ENCODE measurements around the gene XPNPEP1.

Gene XPNPEP1

DNA sequence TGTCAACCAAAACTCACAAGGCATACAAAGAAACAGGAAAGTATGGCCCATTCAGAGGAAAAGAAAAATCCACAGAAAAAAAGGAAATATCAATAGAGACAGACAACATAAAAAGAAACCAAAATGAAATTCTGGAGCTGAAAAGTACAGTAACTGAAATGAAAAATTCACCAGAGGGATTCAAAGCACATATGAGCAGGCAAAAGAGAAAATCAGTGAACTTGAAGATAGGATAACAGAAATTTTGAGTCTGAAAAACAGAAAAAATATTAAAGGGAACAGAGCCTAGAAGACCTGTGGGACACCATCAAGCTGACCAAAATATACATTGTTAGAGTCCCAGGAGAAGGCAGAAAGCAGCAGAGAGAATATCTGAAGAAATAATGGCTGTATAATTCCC, 60.6 kb downstream of the XPNPEP1 start:
- DNase-seq (ENCODE audit: low read depth): no peak

DNA sequence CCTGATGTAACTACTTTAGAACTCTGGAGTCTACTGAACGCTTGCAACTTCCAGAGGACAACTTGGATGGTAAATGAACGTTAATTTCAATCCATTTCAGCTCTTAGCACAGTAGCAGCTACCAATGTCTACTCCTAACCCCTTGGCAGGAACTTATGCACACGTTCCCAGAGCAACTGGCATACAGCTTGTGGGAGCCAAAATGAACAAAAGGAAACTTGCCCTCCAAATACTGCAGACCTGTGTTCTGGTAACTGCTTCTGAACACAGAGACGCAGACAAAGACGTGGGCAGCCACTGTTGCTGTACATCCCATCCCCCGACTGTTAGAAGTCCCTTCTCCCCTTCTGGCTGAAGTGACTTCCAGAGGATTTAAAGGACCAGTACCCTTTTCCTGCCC, 61.3 kb downstream of the XPNPEP1 start:
- DNase-seq (ENCODE audit: low read depth): no peak

DNA sequence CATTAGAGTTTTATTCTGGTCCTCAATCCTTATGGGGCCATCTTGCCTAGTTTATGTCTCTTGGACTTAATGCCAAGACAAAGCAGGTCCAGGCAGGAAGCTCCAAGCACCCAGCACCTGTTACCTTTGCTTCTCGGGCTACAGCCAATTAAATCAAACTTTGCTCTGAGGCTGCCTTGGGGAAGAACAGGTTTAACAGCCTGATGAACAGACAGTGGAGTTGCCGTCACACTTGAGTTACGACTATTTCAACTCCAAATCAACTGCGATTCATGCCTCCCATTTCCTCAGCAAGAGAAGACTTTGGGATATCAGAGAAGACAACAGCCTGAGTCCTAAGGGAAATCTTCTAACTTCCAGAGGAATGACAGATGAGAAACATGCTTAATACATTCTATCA, 62.2 kb downstream of the XPNPEP1 start:
- no peak for DNase-seq (ENCODE audit: low read depth)

- DNase-seq (ENCODE audit: low read depth): no peak
Measured at GRCh38 chr10:109859221-109859620, 64.1 kb downstream of the XPNPEP1 start.

GRCh38 chr10:109855746-109856145, 67.6 kb downstream of the XPNPEP1 start:
- no peak for DNase-seq (ENCODE audit: low read depth)

GRCh38 chr10:109853921-109854320, 69.4 kb downstream of the XPNPEP1 start:
- DNase-seq (ENCODE audit: low read depth): no peak

DNA sequence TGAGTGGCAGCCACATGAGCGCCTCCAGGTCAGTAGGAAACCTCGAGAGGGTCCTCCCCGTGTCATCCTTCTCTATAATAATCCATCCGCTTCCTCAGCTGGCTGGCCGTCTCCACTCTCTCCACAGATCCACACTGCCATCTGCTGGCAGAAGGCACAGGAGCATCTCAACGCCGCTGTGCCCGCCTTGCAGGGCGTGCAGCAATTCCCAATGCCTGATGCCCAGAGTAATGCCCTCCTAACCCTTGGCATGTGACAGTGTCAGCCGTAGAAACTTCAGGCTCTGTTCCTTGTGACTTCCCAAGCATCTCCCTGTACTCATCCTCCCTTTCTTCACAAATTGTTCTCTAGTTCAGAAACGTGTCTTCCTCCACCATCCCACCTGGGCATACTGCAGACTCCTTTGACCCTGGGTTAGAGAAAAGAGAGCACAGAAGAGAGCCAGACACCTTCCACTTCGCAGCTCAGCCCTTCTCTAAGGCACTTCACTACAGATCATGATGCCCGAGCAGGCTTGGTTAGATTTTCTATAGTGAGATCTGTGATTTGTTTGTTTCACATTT, 70.8 kb downstream of the XPNPEP1 start:
- DNase-seq (ENCODE audit: low read depth): peak; percentile 58

DNA sequence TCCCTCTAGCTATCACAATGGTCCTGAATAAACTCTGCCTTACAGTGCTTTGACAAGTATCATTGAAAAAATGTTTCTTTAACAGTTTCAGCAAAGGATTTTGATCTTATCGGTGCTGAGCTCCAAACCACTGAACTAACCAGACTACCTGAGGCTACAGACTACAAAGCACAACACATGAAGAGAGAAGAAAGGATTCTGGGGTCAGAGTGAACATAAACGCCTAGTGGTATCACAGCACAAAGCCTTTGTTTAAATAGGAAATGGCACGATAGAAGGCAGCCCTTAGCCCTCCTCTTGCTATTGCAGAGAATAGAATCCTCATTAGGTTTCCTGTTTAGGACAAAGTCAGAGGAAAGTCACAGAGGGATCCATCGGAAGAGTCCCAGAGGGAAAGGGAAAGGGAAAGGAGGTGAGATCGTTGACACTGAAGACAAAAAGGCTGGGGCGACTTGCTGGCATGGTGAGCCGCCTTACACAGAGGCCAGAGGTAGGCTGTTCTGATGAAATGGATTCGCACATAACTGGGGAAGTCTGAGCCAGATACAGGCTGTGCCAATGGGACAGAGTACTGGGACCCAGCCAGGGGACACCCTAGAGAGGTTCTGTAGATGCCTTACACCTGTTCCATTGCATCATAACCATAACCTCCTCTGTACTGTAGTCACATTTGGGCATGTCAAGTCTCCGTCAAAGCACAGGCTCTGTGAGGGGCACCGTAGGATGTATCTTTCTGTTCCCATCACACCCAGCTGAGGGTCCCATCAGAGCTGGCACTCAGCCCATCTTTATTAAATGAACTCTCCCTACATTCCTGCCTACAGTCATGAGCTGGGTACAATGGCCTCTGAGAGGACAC, 71.5 kb downstream of the XPNPEP1 start:
- no peak for DNase-seq (ENCODE audit: low read depth)

DNA sequence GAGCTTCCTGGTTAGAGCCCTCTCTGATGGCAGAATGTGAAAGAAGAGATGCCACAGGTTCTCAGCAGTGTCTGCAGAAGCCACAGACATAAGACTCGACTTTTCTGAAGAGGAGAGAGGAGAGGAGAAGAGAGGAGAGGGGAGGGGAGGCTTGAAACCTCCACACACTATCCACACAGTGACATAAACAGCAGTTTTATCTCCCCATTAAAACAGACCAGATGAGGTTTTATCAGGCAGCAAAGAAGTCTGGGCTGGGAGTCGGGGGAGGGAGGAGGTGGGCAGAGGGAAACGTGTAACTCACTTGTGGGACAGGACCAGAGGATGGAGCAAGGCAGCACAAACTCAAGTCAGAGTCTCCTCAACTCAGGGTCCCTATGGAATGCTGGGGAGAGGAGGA, 76.5 kb downstream of the XPNPEP1 start:
- DNase-seq (ENCODE audit: low read depth): no peak

DNA sequence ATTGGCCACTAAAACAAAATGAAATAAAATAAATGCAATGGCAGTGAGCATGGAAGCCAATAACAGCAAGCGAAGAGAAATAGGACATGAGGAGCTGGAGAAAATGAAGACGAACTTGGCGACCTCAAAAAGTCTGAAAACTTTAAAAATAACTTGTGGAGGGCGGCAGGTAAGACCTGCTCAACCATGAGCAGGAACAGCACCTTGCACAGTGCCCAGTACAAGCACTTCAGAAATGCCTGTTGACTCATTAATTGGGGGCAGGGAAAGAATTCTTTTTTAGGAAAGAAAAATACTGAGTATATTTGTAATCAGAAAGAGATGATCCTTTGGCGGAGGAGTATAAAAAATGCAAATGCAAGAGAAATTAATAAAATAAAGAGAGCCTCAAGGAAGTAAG, 78.0 kb downstream of the XPNPEP1 start:
- DNase-seq (ENCODE audit: low read depth): no peak

- DNase-seq (ENCODE audit: low read depth): no peak
Measured at GRCh38 chr10:109838592-109839244, 84.6 kb downstream of the XPNPEP1 start.

DNA sequence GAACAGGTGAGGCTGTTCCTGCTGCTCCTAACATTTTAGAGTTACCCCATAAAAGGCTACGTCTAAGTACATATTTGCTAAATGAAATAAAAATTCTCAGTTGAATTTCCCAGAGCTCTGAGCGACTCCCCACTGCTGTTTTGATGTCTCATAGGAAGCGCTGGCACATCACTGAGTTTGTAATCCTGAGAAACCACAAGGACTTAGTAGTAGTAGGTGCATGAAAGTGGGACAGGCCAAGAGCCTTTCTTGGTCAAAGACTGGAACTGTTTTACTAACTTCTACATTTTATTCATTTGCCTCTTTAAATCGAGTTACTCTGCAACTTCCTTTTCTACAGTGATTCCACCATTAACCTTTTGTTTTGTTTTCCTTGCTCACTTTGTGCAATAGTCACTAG, 85.9 kb downstream of the XPNPEP1 start:
- DNase-seq (ENCODE audit: low read depth): no peak

DNA sequence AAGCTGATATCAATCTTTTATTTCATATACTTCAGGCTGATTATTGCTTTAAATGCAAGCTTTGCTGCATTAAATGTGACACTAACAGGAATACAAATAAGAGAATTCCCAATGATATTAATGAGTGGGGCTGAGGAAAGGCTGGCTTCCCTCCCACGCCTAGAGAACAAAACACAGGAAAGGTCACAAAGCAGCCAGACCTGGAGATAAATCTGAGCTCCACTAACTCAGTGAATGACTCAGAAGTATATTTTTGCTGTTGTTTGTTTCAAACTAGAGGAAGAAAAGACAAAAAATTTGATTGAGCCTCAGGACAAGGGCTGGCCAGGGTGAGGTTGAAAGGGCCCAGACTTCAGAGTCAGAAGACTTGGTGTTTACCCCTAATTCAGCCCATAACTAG, 88.1 kb downstream of the XPNPEP1 start:
- no peak for DNase-seq (ENCODE audit: low read depth)

- no peak for DNase-seq (ENCODE audit: low read depth)
Measured at GRCh38 chr10:109831846-109832245, 91.5 kb downstream of the XPNPEP1 start.

- DNase-seq (ENCODE audit: low read depth): no peak
Measured at GRCh38 chr10:109824206-109824605, 99.1 kb downstream of the XPNPEP1 start.

DNA sequence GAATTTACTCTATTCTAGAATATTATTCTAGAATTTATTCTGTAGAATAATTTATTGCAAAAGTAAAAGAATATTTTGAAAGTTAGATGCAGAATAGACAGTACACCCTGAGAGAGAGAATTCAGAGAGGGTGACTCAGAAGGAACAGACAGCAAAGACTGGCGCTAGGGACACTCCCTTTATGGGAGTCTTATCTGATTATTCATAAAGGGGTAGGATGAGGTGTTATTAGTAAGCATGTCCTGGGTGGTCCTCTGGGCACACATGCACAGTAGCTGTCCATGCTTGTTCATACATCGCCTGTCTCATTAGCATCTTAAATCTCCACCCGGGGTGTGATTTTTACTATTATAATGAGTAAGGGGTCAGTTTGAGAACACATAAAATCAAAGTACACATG, 100.1 kb downstream of the XPNPEP1 start:
- no peak for DNase-seq (ENCODE audit: low read depth)

DNA sequence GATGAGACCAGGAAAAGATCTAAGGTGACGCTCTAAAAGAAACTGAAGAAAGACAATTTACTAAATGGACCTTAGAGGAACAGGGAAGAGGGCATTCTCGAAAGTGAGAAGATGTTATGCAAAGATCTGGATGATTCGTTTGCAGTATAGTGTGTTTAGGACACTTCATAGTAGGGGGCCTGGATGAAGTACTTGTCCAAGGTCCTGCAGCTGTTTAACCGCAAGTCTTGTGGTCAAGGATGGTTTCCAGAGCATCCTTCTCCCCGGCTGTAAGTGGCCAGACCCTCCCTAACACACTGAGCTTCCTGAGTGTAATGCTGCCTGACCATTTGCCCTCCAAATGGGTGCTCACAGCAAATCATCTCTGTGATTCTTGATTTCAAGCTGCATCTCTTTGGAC, 101.6 kb downstream of the XPNPEP1 start:
- DNase-seq (ENCODE audit: low read depth): no peak

GRCh38 chr10:109820620-109821405, 102.5 kb downstream of the XPNPEP1 start:
- DNase-seq (ENCODE audit: low read depth): no peak

- DNase-seq (ENCODE audit: low read depth): no peak
Measured at GRCh38 chr10:109819807-109820206, 103.5 kb downstream of the XPNPEP1 start.
